Fibroblast of gingiva (primary cell): ENCODE data around the gene GBP4.
"Not testable (repeated sequence)": the region's sequence is repeated elsewhere in the genome, so short reads cannot be mapped to it uniquely, and the experiment has no call there.

Experiments used
- DNase-seq: peaks from one replicate; pipeline ENCODE4 v3.0.0-alpha.2; 2011; ENCODE audit warnings: low read depth

GBP4 gene

GRCh38 chr1:89198491-89199072 is at the start of gene GBP4:
Gene GBP4 (minus strand): TSS chr1:89198942. CDS start chr1:89198834, 108 bp downstream.
- peak; percentile 7 for DNase-seq

GRCh38 chr1:89243046-89243445 is 44.3 kb upstream of the GBP4 start:
- DNase-seq = no peak

GRCh38 chr1:89221341-89221740 is 22.6 kb upstream of the GBP4 start:
- no peak for DNase-seq

- not testable (repeated sequence) for DNase-seq
Observed at GRCh38 chr1:89219851-89220250, 21.1 kb upstream of the GBP4 start.

- DNase-seq = not testable (repeated sequence)
Observed at GRCh38 chr1:89218941-89219340, 20.2 kb upstream of the GBP4 start.

GRCh38 chr1:89213347-89213746 is 14.6 kb upstream of the GBP4 start:
- DNase-seq = no peak

GRCh38 chr1:89211035-89211634 is 12.4 kb upstream of the GBP4 start:
- DNase-seq = no peak

- no peak for DNase-seq
Observed at GRCh38 chr1:89206373-89206772, 7.6 kb upstream of the GBP4 start.

GRCh38 chr1:89203166-89203565 is 4.4 kb upstream of the GBP4 start:
- no peak for DNase-seq

GRCh38 chr1:89201106-89201794 is 2.5 kb upstream of the GBP4 start:
- DNase-seq = no peak

- DNase-seq = no peak
Observed at GRCh38 chr1:89200663-89201062, 1.9 kb upstream of the GBP4 start.

GRCh38 chr1:89199525-89200031 is 836 bp upstream of the GBP4 start:
- no peak for DNase-seq

- DNase-seq = no peak
Observed at GRCh38 chr1:89198081-89198480, 661 bp downstream of the GBP4 start.

- DNase-seq = no peak
Observed at GRCh38 chr1:89195476-89195875, 3.3 kb downstream of the GBP4 start.

- DNase-seq = no peak
Observed at GRCh38 chr1:89191314-89191713, 7.4 kb downstream of the GBP4 start.

GRCh38 chr1:89190017-89190416 is 8.7 kb downstream of the GBP4 start:
- no peak for DNase-seq

- no peak for DNase-seq
Observed at GRCh38 chr1:89179343-89179742, 19.4 kb downstream of the GBP4 start.

GRCh38 chr1:89176971-89177370 is 21.8 kb downstream of the GBP4 start:
- no peak for DNase-seq

GRCh38 chr1:89175601-89176256 is 23.0 kb downstream of the GBP4 start, which contains the start of gene GBP7:
Gene GBP7 (minus strand): TSS chr1:89176003. CDS start chr1:89171935, 4,068 bp downstream.
- DNase-seq = no peak

GRCh38 chr1:89174491-89174890 is 24.3 kb downstream of the GBP4 start:
- DNase-seq = no peak

- DNase-seq = no peak
Observed at GRCh38 chr1:89172468-89173143, 26.1 kb downstream of the GBP4 start.

- DNase-seq = no peak
Observed at GRCh38 chr1:89171067-89171438, 27.7 kb downstream of the GBP4 start.
